ENCODE measurements around the gene FILIP1.

Gene FILIP1

DNA sequence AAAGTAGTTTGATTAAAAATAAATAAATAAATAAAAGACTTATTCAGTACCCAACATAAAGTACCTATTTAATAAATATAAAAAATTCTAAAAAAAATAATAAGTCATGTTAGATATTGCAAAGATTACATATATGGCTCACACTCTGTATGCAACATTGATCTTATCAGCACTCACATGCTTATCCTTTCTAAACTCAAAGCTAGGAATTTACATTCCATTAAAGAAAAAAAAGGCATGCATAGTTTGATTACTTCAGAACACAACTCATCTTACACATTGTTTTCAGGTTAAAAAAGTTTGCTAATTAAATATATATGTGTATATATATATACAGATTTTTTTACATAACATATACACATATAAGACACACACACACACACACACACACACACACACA, 96.4 kb downstream of the FILIP1 start:
- TF ChIP-seq POLR2AphosphoS5 (IDR thresholded peaks at IDR 0.05; ENCODE audit: low read depth, low read length) (no peak), TAF1 (IDR thresholded peaks at IDR 0.05; ENCODE audit: borderline replicate concordance, insufficient read depth, low read length) (no peak), FOXP2 (optimal IDR thresholded peaks at IDR 0.05; ENCODE audit: borderline replicate concordance, extremely low read depth, extremely low read length, insufficient read depth) (no peak), SIN3A (IDR thresholded peaks at IDR 0.05; ENCODE audit: borderline replicate concordance, insufficient read depth, low read length) (no peak)
- TF ChIP-seq, protein P1, sequence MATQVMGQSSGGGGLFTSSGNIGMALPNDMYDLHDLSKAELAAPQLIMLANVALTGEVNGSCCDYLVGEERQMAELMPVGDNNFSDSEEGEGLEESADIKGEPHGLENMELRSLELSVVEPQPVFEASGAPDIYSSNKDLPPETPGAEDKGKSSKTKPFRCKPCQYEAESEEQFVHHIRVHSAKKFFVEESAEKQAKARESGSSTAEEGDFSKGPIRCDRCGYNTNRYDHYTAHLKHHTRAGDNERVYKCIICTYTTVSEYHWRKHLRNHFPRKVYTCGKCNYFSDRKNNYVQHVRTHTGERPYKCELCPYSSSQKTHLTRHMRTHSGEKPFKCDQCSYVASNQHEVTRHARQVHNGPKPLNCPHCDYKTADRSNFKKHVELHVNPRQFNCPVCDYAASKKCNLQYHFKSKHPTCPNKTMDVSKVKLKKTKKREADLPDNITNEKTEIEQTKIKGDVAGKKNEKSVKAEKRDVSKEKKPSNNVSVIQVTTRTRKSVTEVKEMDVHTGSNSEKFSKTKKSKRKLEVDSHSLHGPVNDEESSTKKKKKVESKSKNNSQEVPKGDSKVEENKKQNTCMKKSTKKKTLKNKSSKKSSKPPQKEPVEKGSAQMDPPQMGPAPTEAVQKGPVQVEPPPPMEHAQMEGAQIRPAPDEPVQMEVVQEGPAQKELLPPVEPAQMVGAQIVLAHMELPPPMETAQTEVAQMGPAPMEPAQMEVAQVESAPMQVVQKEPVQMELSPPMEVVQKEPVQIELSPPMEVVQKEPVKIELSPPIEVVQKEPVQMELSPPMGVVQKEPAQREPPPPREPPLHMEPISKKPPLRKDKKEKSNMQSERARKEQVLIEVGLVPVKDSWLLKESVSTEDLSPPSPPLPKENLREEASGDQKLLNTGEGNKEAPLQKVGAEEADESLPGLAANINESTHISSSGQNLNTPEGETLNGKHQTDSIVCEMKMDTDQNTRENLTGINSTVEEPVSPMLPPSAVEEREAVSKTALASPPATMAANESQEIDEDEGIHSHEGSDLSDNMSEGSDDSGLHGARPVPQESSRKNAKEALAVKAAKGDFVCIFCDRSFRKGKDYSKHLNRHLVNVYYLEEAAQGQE (IDR thresholded peaks at IDR 0.05; ENCODE audit: insufficient read depth in 1 of 2, low read depth in 2 of 2, low read length in 2 of 2): no peak

DNA sequence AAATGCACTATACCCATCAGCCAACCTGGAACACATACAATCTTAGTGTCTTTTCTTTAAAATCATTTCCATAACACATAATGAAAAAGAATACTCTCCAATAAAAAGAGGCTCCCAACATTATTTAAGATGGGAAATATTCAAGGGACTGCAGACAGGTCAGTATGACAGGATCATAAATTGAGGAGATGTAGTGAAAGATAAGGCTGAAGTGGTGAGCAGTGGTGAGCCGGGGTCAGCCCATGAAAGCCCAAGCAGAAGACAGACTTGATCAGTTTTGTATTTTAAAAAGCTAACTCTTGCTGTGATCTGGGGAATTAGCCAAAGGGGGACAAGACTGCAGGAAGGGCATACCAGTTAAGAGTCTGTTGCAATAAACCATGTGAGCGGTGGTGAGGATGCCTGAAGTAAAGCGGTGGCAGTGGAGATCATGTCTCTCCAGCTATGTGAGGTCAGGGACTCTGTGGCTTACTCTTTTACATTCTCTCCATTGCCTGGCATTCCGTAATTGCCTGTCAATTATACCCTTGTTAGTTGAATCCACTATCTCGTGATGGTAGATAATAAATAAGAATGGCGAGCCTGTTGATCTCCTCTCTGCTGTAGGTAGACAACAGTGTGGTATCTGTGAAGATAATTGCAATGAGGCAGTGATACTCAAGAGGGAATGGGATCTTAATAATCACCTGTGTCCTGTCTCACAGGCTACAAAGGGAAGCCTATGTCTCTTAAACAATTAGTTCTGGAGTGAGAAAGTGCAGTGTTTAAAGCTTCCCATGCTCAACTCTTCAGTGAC, 97.4 kb downstream of the FILIP1 start:
- no peak for TF ChIP-seq TAF1 (IDR thresholded peaks at IDR 0.05; ENCODE audit: borderline replicate concordance, insufficient read depth, low read length)
- TF ChIP-seq POLR2AphosphoS5 (IDR thresholded peaks at IDR 0.05; ENCODE audit: low read depth, low read length): no peak
- TF ChIP-seq, protein P1 (IDR thresholded peaks at IDR 0.05; ENCODE audit: insufficient read depth in 1 of 2, low read depth in 2 of 2, low read length in 2 of 2): no peak
- no peak for TF ChIP-seq SIN3A (IDR thresholded peaks at IDR 0.05; ENCODE audit: borderline replicate concordance, insufficient read depth, low read length)
- no peak for TF ChIP-seq FOXP2 (optimal IDR thresholded peaks at IDR 0.05; ENCODE audit: borderline replicate concordance, extremely low read depth, extremely low read length, insufficient read depth)

DNA sequence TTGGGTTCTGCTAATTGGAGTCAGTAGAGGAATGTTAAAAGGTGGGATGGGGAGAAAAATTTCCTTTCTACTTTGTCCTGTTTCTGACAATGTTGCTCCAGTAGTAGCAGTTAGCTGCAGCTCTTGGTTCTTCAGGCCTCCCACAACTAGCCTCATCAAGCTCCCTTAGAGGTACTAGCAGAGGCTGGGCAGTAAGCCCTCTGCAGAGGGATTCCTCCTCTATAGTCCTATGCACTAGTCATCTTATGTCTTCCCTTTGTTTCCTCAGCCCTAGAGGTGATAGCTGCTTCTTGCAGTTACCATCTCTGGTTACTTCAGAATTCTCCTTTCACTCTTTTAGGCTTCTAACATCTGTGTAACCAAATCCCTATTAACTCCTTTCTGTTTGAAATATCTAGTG, 99.8 kb downstream of the FILIP1 start:
- TF ChIP-seq FOXP2 (optimal IDR thresholded peaks at IDR 0.05; ENCODE audit: borderline replicate concordance, extremely low read depth, extremely low read length, insufficient read depth): no peak
- TF ChIP-seq, protein P1 (IDR thresholded peaks at IDR 0.05; ENCODE audit: insufficient read depth in 1 of 2, low read depth in 2 of 2, low read length in 2 of 2): no peak
- no peak for TF ChIP-seq TAF1 (IDR thresholded peaks at IDR 0.05; ENCODE audit: borderline replicate concordance, insufficient read depth, low read length)
- TF ChIP-seq SIN3A (IDR thresholded peaks at IDR 0.05; ENCODE audit: borderline replicate concordance, insufficient read depth, low read length): no peak
- TF ChIP-seq POLR2AphosphoS5 (IDR thresholded peaks at IDR 0.05; ENCODE audit: low read depth, low read length): no peak

DNA sequence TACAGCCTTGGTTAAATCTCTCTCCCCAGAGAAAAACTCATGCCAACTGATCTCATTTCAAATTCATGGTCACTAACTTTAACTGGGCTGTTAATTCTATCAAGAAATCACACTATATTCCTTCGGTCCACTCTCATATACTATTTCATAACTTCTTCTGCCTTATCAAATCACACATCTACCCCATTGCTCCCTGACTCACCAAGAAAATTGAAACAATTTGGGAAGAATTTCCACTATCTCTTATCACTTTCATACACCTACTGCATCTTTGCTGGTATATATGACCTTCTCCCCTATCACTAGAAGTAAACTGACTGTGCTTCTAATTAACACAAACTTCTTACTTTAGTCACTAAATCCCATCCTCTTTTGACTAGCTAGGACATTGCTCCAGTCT, 102.3 kb downstream of the FILIP1 start:
- TF ChIP-seq SIN3A (IDR thresholded peaks at IDR 0.05; ENCODE audit: borderline replicate concordance, insufficient read depth, low read length) (no peak), TAF1 (IDR thresholded peaks at IDR 0.05; ENCODE audit: borderline replicate concordance, insufficient read depth, low read length) (no peak), FOXP2 (optimal IDR thresholded peaks at IDR 0.05; ENCODE audit: borderline replicate concordance, extremely low read depth, extremely low read length, insufficient read depth) (no peak), POLR2AphosphoS5 (IDR thresholded peaks at IDR 0.05; ENCODE audit: low read depth, low read length) (no peak)
- TF ChIP-seq, protein P1 (IDR thresholded peaks at IDR 0.05; ENCODE audit: insufficient read depth in 1 of 2, low read depth in 2 of 2, low read length in 2 of 2): no peak

All from PFSK-1 (cell line).